ENCODE measurements around the gene CTSC. TPM values are rescaled to one million over a fixed set of nuclear protein-coding genes. Genes with fewer than 3 reads are reported as not detected.
A peak's percentile ranks its signal among the peaks of the same experiment; 100 is the strongest.
"Not testable (repeated sequence)": the region's sequence is repeated elsewhere in the genome, so short reads cannot be mapped to it uniquely, and the experiment has no call there.

Gene CTSC
- total RNA-seq, 1 donor from 2014 or later, result 264 TPM

- no peak for DNase-seq (ENCODE audit: low read depth)
Measured at GRCh38 chr11:88282747-88283515, 54.6 kb downstream of the CTSC start.

GRCh38 chr11:88281317-88281712, 56.2 kb downstream of the CTSC start:
- DNase-seq (ENCODE audit: low read depth), result peak; percentile 34

- DNase-seq (ENCODE audit: low read depth), result no peak
Measured at GRCh38 chr11:88280673-88281316, 56.7 kb downstream of the CTSC start.

GRCh38 chr11:88277349-88277915, 60.1 kb downstream of the CTSC start:
- DNase-seq (ENCODE audit: low read depth), result no peak

GRCh38 chr11:88275636-88276035, 61.9 kb downstream of the CTSC start:
- DNase-seq (ENCODE audit: low read depth), result no peak

- no peak for DNase-seq (ENCODE audit: low read depth)
Measured at GRCh38 chr11:88266919-88267318, 70.6 kb downstream of the CTSC start.

- DNase-seq (ENCODE audit: low read depth), result no peak
Measured at GRCh38 chr11:88266157-88266556, 71.4 kb downstream of the CTSC start.

- no peak for DNase-seq (ENCODE audit: low read depth)
Measured at GRCh38 chr11:88259431-88259830, 78.1 kb downstream of the CTSC start.

GRCh38 chr11:88252208-88252607, 85.3 kb downstream of the CTSC start:
- DNase-seq (ENCODE audit: low read depth), result no peak

- peak; percentile 75 for DNase-seq (ENCODE audit: low read depth)
Measured at GRCh38 chr11:88250566-88251242, 86.8 kb downstream of the CTSC start.

GRCh38 chr11:88249706-88250105, 87.8 kb downstream of the CTSC start:
- no peak for DNase-seq (ENCODE audit: low read depth)

GRCh38 chr11:88246696-88247095, 90.8 kb downstream of the CTSC start:
- peak; percentile 88 for DNase-seq (ENCODE audit: low read depth)

GRCh38 chr11:88245576-88245975, 92.0 kb downstream of the CTSC start:
- DNase-seq (ENCODE audit: low read depth), result not testable (repeated sequence)

Other genes with a start within 250 kb of the CTSC start
- 10.7 and 12.3 TPM in 2 replicates for gene RAB38, start 162.3 kb downstream of the CTSC start, total RNA-seq

Data from renal cortical epithelial cell (primary cell).